ENCODE measurements around the gene DNAJA1. TPM values are rescaled to one million over a fixed set of nuclear protein-coding genes. Genes with fewer than 3 reads are reported as not detected.

The DNAJA1 gene
- total and polyA plus RNA-seq, 4 experiments from 2014 or later = 79.8 to 122 (median 82.4) TPM

- peaks cover 38 to 48% of the 10 kb centered on the region in 2 donors for H3K36me3 Mint-ChIP-seq
Measured at GRCh38 chr9:33048054-33048465, 23.0 kb downstream of the DNAJA1 start.

GRCh38 chr9:33049680-33050361, 24.7 kb downstream of the DNAJA1 start:
- no peak for DNase-seq
- no peak overlapping the region for H3K4me3 Mint-ChIP-seq
- H3K36me3 Mint-ChIP-seq = peaks cover 43 to 58% of the 10 kb centered on the region in 2 donors
- peaks cover 45% of the 10 kb centered on the region for H3K36me3 ChIP-seq (ENCODE audit: insufficient read depth, low read length)
- peak overlapping the region in 4 of 7 donors; percentile 8 to 72 (median 52) for H3K27ac Mint-ChIP-seq
- intact Hi-C loops (cut with micrococcal nuclease) = no loop called here
- H3K27me3 ChIP-seq (ENCODE audit: insufficient read depth, low read length) = no peaks in the 10 kb centered on the region
- H3K4me1 ChIP-seq (ENCODE audit: insufficient read depth, low read length) = no peaks in the 10 kb centered on the region
- no peaks in the 10 kb centered on the region for H3K27me3 Mint-ChIP-seq
- ChIA-PET POLR2A (ENCODE audit: partially characterized antibody) (no interaction called here), CTCF (ENCODE audit: partially characterized antibody) (no interaction called here)
- H3K9me3 ChIP-seq (ENCODE audit: control insufficient read depth in 1 of 2, low read length in 2 of 2) = no peaks in the 10 kb centered on the region
- peaks cover 1 to 6% (median 3%) of the 10 kb centered on the region in 4 donors for H3K4me1 Mint-ChIP-seq
- H3K4me3 ChIP-seq (ENCODE audit: low read length in 2 of 2) = no peak overlapping the region
- no peak overlapping the region for H3K27ac ChIP-seq (ENCODE audit: low read depth, low read length)
- peaks cover 0 to 2% (median 0%) of the 10 kb centered on the region in 8 donors for H3K9me3 Mint-ChIP-seq

More at GRCh38 chr9:33048054-33048465, 23.0 kb downstream of the DNAJA1 start:
- Histone ChIP-seq H3K4me3 (ENCODE audit: low read length in 2 of 2) (no peak overlapping the region), H3K4me1 (ENCODE audit: insufficient read depth, low read length) (peaks cover 8% of the 10 kb centered on the region), H3K9me3 (ENCODE audit: control insufficient read depth in 1 of 2, low read length in 2 of 2) (no peaks in the 10 kb centered on the region), H3K27me3 (ENCODE audit: insufficient read depth, low read length) (no peaks in the 10 kb centered on the region), H3K36me3 (ENCODE audit: insufficient read depth, low read length) (peaks cover 31% of the 10 kb centered on the region), H3K27ac (ENCODE audit: low read depth, low read length) (no peak overlapping the region)
- Mint-ChIP-seq H3K27ac (peak overlapping the region in 5 of 7 donors; percentile 1 to 32 (median 25)), H3K9me3 (peaks cover 0 to 2% (median 0%) of the 10 kb centered on the region in 8 donors), H3K27me3 (no peaks in the 10 kb centered on the region), H3K4me3 (no peak overlapping the region), H3K4me1 (peaks cover 9 to 18% (median 15%) of the 10 kb centered on the region in 4 donors)
- intact Hi-C loops (cut with micrococcal nuclease) = no loop called here
- ChIA-PET POLR2A (ENCODE audit: partially characterized antibody) (interaction anchor here (0.8 kb wide), 1 partner anchor 23 kb away, joined by 3 read pairs; the partner anchor contains the start of gene DNAJA1), CTCF (ENCODE audit: partially characterized antibody) (no interaction called here)
- DNase-seq = no peak

- H3K9me3 Mint-ChIP-seq = peaks cover 0 to under 1% (median 0%) of the 10 kb centered on the region in 8 donors
- peaks cover 0 to 4% (median 0%) of the 10 kb centered on the region in 4 donors for H3K4me1 Mint-ChIP-seq
- no peak overlapping the region for H3K4me3 ChIP-seq (ENCODE audit: low read length in 2 of 2)
- no peak overlapping the region for H3K27ac ChIP-seq (ENCODE audit: low read depth, low read length)
- no peaks in the 10 kb centered on the region for H3K27me3 Mint-ChIP-seq
- no peak for DNase-seq
- H3K36me3 ChIP-seq (ENCODE audit: insufficient read depth, low read length) = peaks cover 57% of the 10 kb centered on the region
- intact Hi-C loops (cut with micrococcal nuclease) = no loop called here
- H3K9me3 ChIP-seq (ENCODE audit: control insufficient read depth in 1 of 2, low read length in 2 of 2) = no peaks in the 10 kb centered on the region
- no peak overlapping the region for H3K4me3 Mint-ChIP-seq
- H3K27ac Mint-ChIP-seq = peak overlapping the region in 1 of 7 donors; percentile 55
- H3K36me3 Mint-ChIP-seq = peaks cover 45 to 64% of the 10 kb centered on the region in 2 donors
- H3K27me3 ChIP-seq (ENCODE audit: insufficient read depth, low read length) = no peaks in the 10 kb centered on the region
- no peaks in the 10 kb centered on the region for H3K4me1 ChIP-seq (ENCODE audit: insufficient read depth, low read length)
- POLR2A ChIA-PET (ENCODE audit: partially characterized antibody) = no interaction called here
- CTCF ChIA-PET (ENCODE audit: partially characterized antibody) = no interaction called here
Measured at GRCh38 chr9:33051144-33051543, 26.1 kb downstream of the DNAJA1 start.

GRCh38 chr9:33065157-33066076, 40.3 kb downstream of the DNAJA1 start:
- Histone ChIP-seq H3K4me1 (ENCODE audit: insufficient read depth, low read length) (no peaks in the 10 kb centered on the region), H3K36me3 (ENCODE audit: insufficient read depth, low read length) (peaks cover 51% of the 10 kb centered on the region), H3K27ac (ENCODE audit: low read depth, low read length) (no peak overlapping the region), H3K9me3 (ENCODE audit: control insufficient read depth in 1 of 2, low read length in 2 of 2) (no peaks in the 10 kb centered on the region), H3K27me3 (ENCODE audit: insufficient read depth, low read length) (no peaks in the 10 kb centered on the region), H3K4me3 (ENCODE audit: low read length in 2 of 2) (no peak overlapping the region)
- POLR2A ChIA-PET (ENCODE audit: partially characterized antibody) = no interaction called here
- Mint-ChIP-seq H3K27me3 (no peaks in the 10 kb centered on the region), H3K9me3 (no peaks in the 10 kb centered on the region), H3K36me3 (peaks cover 61 to 78% of the 10 kb centered on the region in 2 donors), H3K27ac (peak overlapping the region in 5 of 7 donors; percentile 48 to 93 (median 72)), H3K4me1 (peaks cover 4 to 11% (median 4%) of the 10 kb centered on the region in 4 donors), H3K4me3 (no peak overlapping the region)
- CTCF ChIA-PET (ENCODE audit: partially characterized antibody) = no interaction called here
- no peak for DNase-seq
- intact Hi-C loops (cut with micrococcal nuclease) = no loop called here

- ChIA-PET CTCF (ENCODE audit: partially characterized antibody) (no interaction called here), POLR2A (ENCODE audit: partially characterized antibody) (interaction anchor here (2.1 kb wide), 1 partner anchor 44 kb away, joined by 6 read pairs; the partner anchor contains the start of gene DNAJA1)
- H3K27ac ChIP-seq (ENCODE audit: low read depth, low read length) = no peak overlapping the region
- Mint-ChIP-seq H3K9me3 (no peaks in the 10 kb centered on the region), H3K4me1 (peaks cover 19 to 36% (median 25%) of the 10 kb centered on the region in 4 donors), H3K36me3 (peaks cover 59 to 76% of the 10 kb centered on the region in 2 donors), H3K4me3 (no peak overlapping the region), H3K27me3 (no peaks in the 10 kb centered on the region), H3K27ac (peak overlapping the region in 2 of 7 donors; percentile 18 to 59)
- H3K36me3 ChIP-seq (ENCODE audit: insufficient read depth, low read length) = peaks cover 53% of the 10 kb centered on the region
- H3K9me3 ChIP-seq (ENCODE audit: control insufficient read depth in 1 of 2, low read length in 2 of 2) = no peaks in the 10 kb centered on the region
- H3K4me1 ChIP-seq (ENCODE audit: insufficient read depth, low read length) = peaks cover 12% of the 10 kb centered on the region
- no peaks in the 10 kb centered on the region for H3K27me3 ChIP-seq (ENCODE audit: insufficient read depth, low read length)
- H3K4me3 ChIP-seq (ENCODE audit: low read length in 2 of 2) = no peak overlapping the region
- intact Hi-C loops (cut with micrococcal nuclease) = no loop called here
- DNase-seq = no peak
Measured at GRCh38 chr9:33068991-33069390, 43.9 kb downstream of the DNAJA1 start.

GRCh38 chr9:33076046-33077004, 51.3 kb downstream of the DNAJA1 start, which contains the start of gene SMU1:
TSS of gene SMU1 (minus strand) at chr9:33076674. CDS start at chr9:33076608, 66 bp downstream.
- H3K4me1 Mint-ChIP-seq = peaks cover 18 to 53% (median 35%) of the 10 kb centered on the region in 4 donors
- intact Hi-C loops (cut with micrococcal nuclease) = loop anchor here (1.0 to 5.0 kb wide), 6 partner anchors 34 to 214 kb away; partner anchors contain the start of genes APTX, B4GALT1, BAG1 and DNAJA1

More at GRCh38 chr9:33076046-33077004, 51.3 kb downstream of the DNAJA1 start, which contains the start of gene SMU1:
- Histone ChIP-seq H3K27me3 (ENCODE audit: insufficient read depth, low read length) (no peaks in the 10 kb centered on the region), H3K9me3 (ENCODE audit: control insufficient read depth in 1 of 2, low read length in 2 of 2) (no peaks in the 10 kb centered on the region), H3K4me1 (ENCODE audit: insufficient read depth, low read length) (peaks cover 47% of the 10 kb centered on the region), H3K27ac (ENCODE audit: low read depth, low read length) (peak within 1 kb of the TSS; percentile 94), H3K4me3 (ENCODE audit: low read length in 2 of 2) (peak within 1 kb of the TSS; percentile 79 to 92), H3K36me3 (ENCODE audit: insufficient read depth, low read length) (peaks cover 16% of the 10 kb centered on the region)
- Mint-ChIP-seq H3K36me3 (peaks cover 17 to 37% of the 10 kb centered on the region in 2 donors), H3K4me3 (peak within 1 kb of the TSS; percentile 94 to 100 (median 99)), H3K27ac (peak within 1 kb of the TSS; percentile 99 to 100 (median 100)), H3K27me3 (no peaks in the 10 kb centered on the region), H3K9me3 (no peaks in the 10 kb centered on the region)
- peak; percentile 94 to 98 (median 96) for DNase-seq
- ChIA-PET CTCF (ENCODE audit: partially characterized antibody) (interaction anchor here (0.8 to 3.3 kb wide), 4 partner anchors 92 to 158 kb away, joined by 3 to 16 read pairs (median 6); no protein-coding TSS in a partner anchor), POLR2A (ENCODE audit: partially characterized antibody) (interaction anchor here (0.5 to 5.0 kb wide), 21 partner anchors 8 to 214 kb away, joined by 3 to 42 read pairs (median 4); partner anchors contain the start of genes APTX, B4GALT1, BAG1 and CHMP5)

Measured in CD4-positive, alpha-beta memory T cell (primary cell).